Activated CD8-positive, alpha-beta memory T cell treated with anti-CD3 and anti-CD28 coated beads, Interleukin-2, amount 50 U/mL, for 1 hour (primary cell): Measurements from ENCODE around the gene ETFA.

Experiments
- DNase-seq: peaks from one replicate; pipeline ENCODE4 v3.0.0-alpha.2; 2020; ENCODE audit errors: extremely low read depth

The ETFA gene

GRCh38 chr15:76197703-76198455 is 113.4 kb downstream of the ETFA start:
- DNase-seq, result no peak

- no peak for DNase-seq
Observed at GRCh38 chr15:76196269-76197231, 114.7 kb downstream of the ETFA start.

- DNase-seq, result no peak
Observed at GRCh38 chr15:76195506-76196268, 115.6 kb downstream of the ETFA start.

- no peak for DNase-seq
Observed at GRCh38 chr15:76193934-76194333, 117.3 kb downstream of the ETFA start.

GRCh38 chr15:76192715-76193114 is 118.6 kb downstream of the ETFA start:
- no peak for DNase-seq

- DNase-seq, result no peak
Observed at GRCh38 chr15:76191539-76192244, 119.6 kb downstream of the ETFA start.

GRCh38 chr15:76190751-76191538 is 120.3 kb downstream of the ETFA start:
- DNase-seq, result peak; percentile 7

GRCh38 chr15:76190070-76190564 is 121.2 kb downstream of the ETFA start:
- no peak for DNase-seq

- no peak for DNase-seq
Observed at GRCh38 chr15:76189106-76189505, 122.2 kb downstream of the ETFA start.

- no peak for DNase-seq
Observed at GRCh38 chr15:76187163-76187562, 124.1 kb downstream of the ETFA start.

- no peak for DNase-seq
Observed at GRCh38 chr15:76185716-76186115, 125.6 kb downstream of the ETFA start.

GRCh38 chr15:76184650-76185035 is 126.6 kb downstream of the ETFA start:
- DNase-seq, result no peak

- DNase-seq, result no peak
Observed at GRCh38 chr15:76183930-76184649, 127.2 kb downstream of the ETFA start.

GRCh38 chr15:76181705-76182107 is 129.6 kb downstream of the ETFA start:
- no peak for DNase-seq

GRCh38 chr15:76180321-76180720 is 130.9 kb downstream of the ETFA start:
- DNase-seq, result no peak

GRCh38 chr15:76179023-76179422 is 132.2 kb downstream of the ETFA start:
- no peak for DNase-seq

GRCh38 chr15:76178296-76179000 is 132.8 kb downstream of the ETFA start:
- DNase-seq, result no peak

GRCh38 chr15:76177491-76178040 is 133.7 kb downstream of the ETFA start:
- no peak for DNase-seq
